GM19035 (cell line): ENCODE results near the gene ENOX1.

Source experiments
- ATAC-seq: cut with Tn5 transposase; IDR thresholded peaks from one replicate; pipeline ENCODE4 v1.9.1; 2021; ENCODE audit not compliant: unreplicated experiment

The ENOX1 gene

DNA sequence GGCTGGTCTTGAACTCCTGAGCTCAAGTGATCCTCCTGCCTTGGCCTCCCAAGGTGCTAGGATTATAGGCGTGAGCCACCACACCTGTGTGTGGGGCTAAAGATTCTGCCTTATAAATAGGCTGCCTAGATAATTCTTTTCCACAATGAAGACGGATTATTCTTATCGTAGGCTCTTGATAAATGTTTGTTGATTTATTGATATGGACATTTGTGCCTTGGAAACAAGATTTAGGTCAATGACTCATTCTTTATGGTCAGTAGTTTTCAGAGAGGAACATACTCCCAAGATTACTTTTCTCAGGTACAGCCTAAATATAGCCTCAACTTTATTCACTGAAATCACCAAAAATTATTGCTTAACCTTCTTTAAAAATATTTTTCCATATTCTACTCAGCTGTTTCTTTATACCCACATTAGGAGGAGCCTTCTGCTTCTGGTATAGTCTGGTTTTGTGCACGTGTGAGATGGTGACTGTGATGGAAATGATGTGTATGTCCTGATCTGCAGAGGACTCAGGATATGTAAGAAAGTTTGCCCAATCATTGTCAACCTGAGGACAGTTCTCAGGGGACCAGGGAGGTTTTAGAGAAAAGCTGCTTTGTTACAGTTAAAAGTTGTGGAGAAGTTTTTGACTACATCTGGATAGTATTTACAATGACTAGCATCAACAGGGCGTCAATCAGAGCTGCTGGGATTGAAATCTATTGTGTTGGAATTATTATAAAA is 554.5 kb downstream of the ENOX1 start:
- ATAC-seq: no peak

DNA sequence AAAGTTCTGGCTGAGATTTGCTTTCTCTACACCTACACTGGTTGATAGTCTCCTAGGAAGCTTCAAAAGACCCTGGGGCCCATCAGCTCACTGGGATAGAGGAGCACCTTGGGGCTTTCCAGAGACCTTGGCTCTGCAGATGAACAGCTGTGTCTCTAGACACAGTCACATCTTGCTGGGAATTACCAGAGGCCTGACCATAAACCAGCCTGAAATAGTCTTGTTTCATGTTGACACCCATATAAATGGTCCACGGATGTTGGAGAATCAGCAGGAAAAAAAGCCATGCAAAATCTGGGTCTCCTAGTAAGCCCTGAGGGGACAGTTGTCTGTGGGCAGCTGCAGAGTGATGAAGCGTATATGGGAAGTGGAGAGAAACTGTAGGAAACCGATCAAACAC is 555.8 kb downstream of the ENOX1 start:
- ATAC-seq: no peak

- no peak for ATAC-seq
These were observed 557.3 kb downstream of the ENOX1 start for GRCh38 chr13:43229506-43229905.

GRCh38 chr13:43227721-43228120 is 559.1 kb downstream of the ENOX1 start:
- ATAC-seq: no peak

- ATAC-seq: no peak
These were observed 563.6 kb downstream of the ENOX1 start for GRCh38 chr13:43223216-43223615.

DNA sequence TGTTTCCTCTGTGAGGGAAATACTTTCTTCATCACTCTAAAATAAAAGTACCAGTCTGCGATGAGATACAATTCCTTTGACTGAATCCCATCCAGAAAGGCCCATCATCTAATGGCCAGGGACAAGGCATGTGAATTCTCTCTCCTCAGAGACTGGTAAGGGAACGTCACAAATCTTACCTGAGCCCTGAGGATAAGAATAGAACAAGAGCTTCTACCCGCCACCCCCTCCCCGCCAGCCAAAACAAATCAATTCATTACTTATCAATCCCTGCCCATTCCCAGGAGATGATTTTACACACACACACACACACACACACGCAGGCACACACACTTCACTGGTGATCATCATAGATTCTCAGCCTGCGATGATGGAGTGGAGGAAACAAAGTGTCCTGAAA is 564.7 kb downstream of the ENOX1 start:
- no peak for ATAC-seq

- no peak for ATAC-seq
These were observed 565.2 kb downstream of the ENOX1 start for GRCh38 chr13:43221611-43222010.

DNA sequence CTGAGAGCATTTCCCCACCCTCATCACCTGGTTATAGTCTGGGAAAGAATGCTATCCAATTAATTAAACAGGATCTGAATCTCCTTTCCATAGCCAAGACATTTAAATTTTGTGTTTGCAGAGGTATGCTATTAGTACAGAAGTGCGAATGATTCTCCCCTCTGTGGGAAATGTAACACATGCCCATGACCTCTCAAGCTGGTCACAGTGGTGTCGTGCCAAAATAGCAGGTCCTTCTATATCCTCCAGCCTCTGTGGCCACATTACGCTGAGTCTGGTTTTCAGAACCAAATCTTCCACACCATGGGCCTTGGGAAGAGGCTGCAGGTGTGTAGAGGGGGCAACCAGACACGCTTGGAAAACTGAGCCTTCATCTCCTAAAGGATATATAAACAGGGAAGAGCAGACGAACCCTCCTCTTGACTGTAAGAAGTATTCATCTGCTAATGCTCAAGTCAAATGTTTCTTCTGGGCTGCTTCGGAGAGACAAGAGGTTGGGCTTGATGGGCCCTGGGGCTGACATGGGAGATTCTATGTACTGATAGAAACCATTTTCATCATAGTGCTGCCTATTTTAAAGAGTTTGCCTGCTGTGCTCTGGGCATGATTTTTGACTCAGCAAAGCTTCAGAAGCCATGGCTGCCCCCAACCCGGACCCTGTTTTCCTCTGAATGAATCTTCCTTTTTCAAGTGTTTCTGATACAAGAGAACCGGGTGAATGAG is 565.7 kb downstream of the ENOX1 start:
- no peak for ATAC-seq

- no peak for ATAC-seq
These were observed 572.6 kb downstream of the ENOX1 start for GRCh38 chr13:43214124-43214523.

DNA sequence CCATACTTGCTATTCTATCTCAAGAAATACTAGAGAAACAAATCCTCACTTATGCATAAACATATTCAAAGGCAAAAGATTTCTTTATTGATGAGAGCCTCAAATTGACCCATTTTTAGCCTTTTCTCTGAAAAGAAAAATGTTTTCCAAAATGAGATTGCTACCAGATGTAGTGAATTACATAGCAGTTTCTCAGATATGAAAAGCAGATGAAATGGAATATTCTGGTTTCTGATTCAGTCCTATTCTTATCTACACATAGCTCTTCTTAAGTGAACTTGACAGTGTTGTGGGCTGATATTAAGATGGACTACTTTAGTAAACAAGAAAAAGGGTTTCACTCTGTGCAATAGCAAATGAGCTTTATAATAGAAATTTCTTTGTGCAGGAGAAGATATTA is 579.9 kb downstream of the ENOX1 start:
- no peak for ATAC-seq

DNA sequence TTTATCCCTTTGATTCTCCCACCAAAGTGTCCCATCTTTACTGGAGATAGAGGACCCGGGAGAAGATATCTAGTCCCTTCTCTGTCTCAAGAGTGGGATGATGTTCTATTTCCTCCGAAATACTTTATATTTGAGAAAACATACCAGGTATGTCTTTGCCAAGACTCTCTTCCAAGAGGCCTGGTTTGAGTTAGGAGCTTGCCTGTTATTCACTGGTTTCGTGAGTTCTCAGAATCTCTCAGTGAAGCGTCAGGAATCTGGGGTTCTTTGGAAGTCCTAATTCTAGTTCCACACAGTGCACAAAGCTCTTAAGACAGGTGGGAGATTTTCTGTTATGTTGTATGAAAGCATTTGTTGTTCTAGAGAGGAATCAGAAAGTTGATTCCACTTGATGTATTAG is 581.4 kb downstream of the ENOX1 start:
- ATAC-seq: no peak

- no peak for ATAC-seq
These were observed 582.2 kb downstream of the ENOX1 start for GRCh38 chr13:43204591-43204990.

DNA sequence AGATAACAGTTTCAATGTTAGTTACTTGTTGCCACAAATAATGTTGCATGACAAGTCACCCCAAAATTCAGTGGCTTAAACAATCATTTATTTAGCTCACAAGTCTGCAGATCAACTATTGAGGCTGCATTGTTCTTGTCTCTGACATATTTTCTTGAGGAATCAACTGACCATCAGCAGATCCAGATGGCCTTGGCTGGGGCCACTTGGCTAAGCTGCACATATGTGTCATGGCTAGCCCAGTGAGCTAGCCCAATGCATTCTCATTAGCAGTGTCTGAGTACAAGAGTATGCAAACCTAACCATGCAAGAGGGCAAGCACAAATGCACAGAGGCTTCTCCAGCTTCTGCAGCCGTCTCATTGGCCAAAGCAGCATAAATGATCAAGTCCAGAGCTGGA is 583.0 kb downstream of the ENOX1 start:
- no peak for ATAC-seq

GRCh38 chr13:43200736-43201135 is 586.0 kb downstream of the ENOX1 start:
- no peak for ATAC-seq

GRCh38 chr13:43200307-43200706 is 586.5 kb downstream of the ENOX1 start:
- ATAC-seq: no peak

DNA sequence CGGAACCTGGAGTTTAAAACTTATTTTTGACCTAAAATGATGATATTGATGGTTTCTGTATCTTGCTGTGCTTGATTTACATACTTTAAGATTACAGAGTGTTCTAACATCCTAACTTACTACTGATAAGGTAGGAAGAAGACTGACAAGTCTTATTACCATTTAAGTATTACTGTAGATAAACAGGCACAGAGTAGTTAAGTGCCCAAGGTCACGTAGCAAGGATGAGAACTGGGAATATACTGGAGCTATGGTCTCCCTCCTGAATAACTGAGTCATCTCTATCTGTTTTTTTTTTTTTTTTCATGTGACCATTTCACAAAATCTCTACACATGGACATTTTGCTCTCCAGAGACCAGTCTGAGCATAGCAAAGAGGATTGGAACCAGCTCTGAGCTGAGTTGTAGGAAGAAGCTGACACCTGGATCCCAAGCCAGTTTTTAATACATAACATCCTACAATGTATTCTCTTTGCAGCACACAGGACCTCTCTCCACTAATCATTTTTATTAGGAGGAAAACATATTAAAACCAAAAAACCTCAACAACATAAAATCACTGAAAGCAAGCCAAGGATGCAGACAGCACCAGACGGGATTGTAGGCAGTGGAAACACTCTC is 589.9 kb downstream of the ENOX1 start:
- ATAC-seq: no peak

GRCh38 chr13:43196086-43196621 is 590.6 kb downstream of the ENOX1 start:
- ATAC-seq: no peak

GRCh38 chr13:43195551-43195950 is 591.2 kb downstream of the ENOX1 start:
- ATAC-seq: no peak

DNA sequence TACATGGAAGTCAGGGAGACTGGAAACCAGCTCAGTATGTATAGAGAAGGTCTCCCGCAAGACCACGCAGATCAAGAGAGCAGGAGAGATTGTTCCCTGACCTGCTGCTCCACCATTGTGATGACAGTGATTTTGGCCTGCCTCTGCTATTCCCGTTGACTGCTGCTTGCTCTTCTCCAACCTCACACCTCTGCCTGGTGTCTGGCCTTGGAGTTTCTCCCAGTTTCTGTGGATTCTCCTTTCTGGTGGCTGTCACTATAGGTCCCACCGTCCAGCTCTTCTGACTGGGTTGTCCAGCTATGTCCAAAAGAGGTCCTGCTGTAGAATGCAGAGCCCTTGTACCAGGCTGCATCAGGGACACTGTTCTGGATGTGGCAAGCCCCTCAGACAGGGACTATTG is 591.7 kb downstream of the ENOX1 start:
- ATAC-seq: no peak

GRCh38 chr13:43193789-43194420 is 592.9 kb downstream of the ENOX1 start:
- no peak for ATAC-seq

DNA sequence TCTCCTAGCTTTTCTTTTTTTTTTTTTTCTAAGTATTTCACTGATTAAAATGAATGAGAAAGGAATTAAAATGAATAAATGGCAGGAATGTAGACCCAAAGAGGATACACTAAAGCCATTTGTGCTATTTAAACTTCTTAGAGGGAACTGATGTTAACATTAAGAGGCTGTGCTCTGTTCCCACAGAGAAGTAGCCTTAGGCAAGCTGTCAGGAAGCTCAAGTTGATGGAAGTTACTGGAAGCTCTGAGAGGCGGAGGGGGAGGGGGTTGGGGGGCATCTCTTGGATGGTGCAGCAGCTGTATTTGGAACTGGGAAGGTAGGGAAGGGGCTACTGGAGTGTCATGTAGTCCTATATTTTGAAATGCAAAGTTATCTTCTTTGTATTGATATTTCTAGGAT is 595.2 kb downstream of the ENOX1 start:
- ATAC-seq: no peak

DNA sequence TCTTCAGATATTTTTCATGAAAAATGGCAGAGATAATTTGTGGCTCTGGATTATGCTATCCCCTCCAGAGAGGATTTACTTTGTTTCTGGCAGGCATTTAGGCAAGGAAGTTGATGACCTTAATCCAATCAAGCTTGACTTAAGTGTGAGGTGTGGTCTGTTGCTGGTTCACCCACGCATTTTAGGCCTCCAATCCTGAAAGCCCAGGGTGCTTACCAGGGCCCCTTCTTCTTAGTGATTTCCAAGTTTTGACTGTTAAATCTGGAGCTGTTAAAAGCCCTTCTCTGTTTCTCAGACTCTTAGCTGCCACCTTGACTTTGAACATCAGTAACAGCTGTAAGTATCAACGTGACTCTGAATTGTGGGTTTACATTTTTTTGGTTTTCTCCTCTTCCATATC is 601.5 kb downstream of the ENOX1 start:
- ATAC-seq: no peak
